Head of caudate nucleus (tissue), 42 donors: ENCODE results near the gene ALKBH3.
A peak's percentile ranks its signal among the peaks of the same experiment; 100 is the strongest.

ENCODE experiments used
- DNase-seq, 42 donors: peaks; one replicate each; pipeline versions ENCODE4 v3.0.0 to v3.0.0-alpha.2; 2020 to 2021; ENCODE audit warnings: mixed read lengths in 7 of 42
- intact Hi-C: fragments of 100-400 bp; cut with DNase I; formaldehyde crosslinking; loops from one replicate; pipeline ENCODE4 v1.15.0; 2022

Gene ALKBH3

DNA sequence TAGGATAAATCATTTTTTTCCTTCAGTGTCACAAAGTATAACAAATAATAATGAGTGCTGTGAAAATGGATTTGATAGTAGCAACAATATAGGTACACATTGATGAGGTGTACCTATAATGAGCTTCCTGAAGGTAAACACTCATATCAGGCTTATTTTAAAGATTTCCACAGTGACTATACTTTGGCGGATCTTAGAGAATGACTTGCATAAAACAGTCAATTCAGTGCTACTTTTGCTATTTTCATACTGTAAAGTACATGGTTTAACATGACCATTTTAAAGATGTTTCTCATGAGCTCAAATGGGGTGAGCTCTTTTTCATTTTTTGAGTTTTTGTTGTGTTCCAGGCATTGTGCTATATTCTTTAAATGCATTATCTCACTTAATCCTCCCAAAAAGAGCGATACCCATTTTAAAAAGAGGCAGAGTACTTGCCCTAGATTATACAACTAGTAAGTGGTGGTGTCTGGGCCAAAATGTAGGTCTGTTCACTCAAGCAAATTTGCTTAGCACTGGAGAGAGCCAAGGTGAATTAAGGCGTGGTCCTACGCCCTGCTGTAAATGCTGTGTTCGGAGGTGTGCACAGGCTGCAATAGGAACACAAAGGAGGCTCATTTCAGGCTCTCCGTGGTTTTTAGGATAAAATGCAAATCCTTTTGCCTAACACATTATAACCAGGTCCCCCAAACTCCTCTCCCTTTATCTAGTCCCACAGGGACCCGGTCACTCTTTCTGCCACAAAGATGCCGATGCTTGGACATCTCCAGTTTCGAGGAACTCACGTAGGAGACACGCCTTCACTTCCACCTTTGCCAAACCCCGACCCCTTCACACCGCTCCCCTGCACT, 617 bp upstream of the ALKBH3 start:
- intact Hi-C loops, result loop anchor here (5.0 kb wide), 1 partner anchor 62 kb away; the partner anchor contains the start of gene C11orf96

DNA sequence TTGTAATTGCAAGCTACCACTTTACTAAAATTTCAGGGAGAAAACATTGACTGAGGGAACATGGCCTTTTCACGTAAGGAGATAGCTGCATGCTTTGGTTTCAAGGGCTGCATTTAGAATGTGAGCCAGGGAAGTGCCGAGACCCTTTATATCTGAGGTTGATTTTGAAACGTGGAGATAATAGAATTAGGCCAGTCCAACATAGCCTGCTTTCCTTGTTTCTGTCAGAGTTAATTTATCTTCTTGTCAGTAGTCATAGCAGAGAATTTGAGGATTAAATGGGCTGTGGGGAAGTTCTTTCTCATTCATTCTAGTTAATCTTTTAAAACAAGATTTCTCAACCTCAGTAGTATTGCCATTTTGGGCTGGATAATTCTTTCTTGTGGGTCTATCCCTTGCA, 12.2 kb downstream of the ALKBH3 start:
- intact Hi-C loops, result no loop called here

More for the DNA sequence above, 617 bp upstream of the ALKBH3 start:
- no peak for DNase-seq

DNA sequence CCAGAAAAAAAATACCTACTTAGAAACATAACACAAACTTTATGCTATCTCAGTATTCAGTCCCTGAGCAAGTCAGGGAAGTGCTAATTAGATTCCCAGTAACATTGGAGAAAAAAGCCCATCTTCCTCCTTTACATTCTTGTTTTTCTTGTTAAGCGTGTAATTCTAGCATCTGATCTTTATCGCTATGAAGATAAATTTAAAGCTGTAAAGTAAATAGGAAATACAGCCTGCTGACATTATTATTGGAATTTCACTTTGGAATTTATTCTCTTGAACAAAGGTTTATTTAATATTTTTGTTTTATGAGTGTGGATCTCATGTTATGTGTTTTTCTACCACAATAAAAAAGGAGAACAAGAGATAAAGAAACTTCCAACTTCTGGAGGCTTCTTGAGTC, 13.9 kb downstream of the ALKBH3 start:
- no peak for DNase-seq
- intact Hi-C loops, result no loop called here

More for the DNA sequence above, 12.2 kb downstream of the ALKBH3 start:
- DNase-seq, result no peak

DNA sequence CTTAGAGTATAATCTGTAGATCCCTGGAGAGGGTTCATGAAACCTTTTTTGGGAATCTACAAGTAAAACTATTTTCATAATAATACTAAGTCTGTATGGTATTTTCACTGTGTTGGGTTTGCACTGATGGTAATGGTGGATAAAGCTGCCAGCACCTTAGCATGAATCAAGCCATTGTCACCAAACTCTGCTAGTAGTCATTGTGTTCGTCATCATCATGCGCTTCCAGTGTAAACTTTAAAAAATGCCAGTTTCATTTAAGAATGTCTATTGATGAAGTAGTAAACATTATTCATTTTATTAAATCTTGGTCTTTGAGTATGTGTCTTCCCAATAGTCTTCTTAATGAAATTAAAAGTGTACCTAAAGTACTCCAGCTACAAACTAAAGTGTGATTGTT, 15.0 kb downstream of the ALKBH3 start:
- intact Hi-C loops, result no loop called here
- DNase-seq, result peak in 11 of 42 donors; percentile 13 to 67 (median 26)

DNA sequence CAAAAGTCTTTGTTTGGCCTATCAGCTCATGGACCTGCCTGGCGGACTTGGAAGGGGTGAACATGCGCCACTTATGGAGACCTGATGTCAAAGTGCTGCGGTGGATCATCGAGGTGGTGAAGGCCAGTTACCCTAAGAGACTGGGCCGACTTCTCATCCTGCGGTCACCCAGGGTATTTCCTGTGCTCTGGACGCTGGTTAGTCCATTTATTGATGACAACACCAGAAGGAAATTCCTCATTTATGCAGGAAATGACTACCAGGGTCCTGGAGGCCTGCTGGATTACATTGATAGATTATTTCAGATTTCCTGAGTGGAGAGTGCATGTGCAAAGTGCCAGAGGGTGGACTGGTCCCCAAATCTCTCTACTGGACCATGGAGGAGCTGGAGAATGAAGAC, 17.9 kb downstream of the ALKBH3 start:
- intact Hi-C loops, result no loop called here
- no peak for DNase-seq

DNA sequence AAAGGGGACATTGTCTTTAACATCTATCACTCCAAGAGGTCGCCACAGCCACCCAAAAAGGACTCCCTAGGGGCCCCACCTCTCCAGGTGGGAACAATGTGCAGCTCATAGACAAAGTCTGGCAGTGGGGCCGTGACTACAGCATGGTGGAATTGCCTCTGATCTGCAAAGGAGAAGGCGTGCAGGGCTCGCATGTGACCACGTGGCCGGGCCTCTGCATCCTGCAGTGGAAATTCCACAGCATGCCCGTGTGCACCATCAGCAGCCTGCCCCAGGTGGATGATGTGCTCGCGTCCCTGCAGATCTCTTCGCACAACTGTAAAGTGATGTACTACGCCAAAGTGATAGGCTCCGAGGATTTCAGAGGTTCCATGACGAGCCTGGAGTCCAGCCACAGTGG, 18.5 kb downstream of the ALKBH3 start:
- intact Hi-C loops, result no loop called here
- DNase-seq, result no peak

DNA sequence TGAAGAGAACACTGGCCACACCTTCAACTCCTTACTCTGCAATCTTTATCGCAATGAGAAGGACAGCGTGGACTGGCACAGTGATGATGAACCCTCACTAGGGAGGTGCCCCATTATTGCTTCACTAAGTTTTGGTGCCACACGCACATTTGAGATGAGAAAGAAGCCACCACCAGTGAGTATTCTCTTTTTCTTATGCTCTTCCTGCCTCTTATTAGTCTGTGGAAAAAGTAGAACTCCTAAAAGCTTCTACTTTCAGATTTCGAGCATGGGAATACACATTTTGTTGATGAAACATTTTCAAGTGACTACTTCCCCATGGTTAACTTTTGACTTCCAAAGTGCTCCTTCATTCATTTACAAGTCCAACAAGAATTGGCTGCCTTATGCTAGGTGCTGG, 20.9 kb downstream of the ALKBH3 start:
- intact Hi-C loops, result loop anchor here (5.0 kb wide), 1 partner anchor 36 kb away; no protein-coding TSS in a partner anchor
- DNase-seq, result no peak

DNA sequence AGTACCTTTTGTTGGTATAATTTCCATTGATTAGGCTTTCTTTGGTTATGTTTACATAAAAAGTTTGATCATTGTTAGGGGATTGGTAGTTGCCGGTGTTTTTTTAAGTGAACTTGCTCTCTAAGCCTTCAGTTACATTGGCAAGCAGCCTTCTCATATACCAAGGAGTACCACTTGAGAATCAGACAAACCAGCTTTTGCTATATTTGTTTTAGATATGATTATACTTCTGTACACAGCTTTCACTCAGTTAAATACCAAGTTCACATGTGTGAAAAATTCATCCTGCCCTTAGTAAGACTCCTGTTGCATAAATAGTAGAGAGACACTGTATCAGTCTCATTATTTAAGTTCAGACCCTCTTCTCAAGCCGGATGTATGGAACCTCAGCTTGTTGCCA, 22.4 kb downstream of the ALKBH3 start:
- no peak for DNase-seq
- intact Hi-C loops, result loop anchor here (5.0 kb wide), 1 partner anchor 34 kb away; no protein-coding TSS in a partner anchor

DNA sequence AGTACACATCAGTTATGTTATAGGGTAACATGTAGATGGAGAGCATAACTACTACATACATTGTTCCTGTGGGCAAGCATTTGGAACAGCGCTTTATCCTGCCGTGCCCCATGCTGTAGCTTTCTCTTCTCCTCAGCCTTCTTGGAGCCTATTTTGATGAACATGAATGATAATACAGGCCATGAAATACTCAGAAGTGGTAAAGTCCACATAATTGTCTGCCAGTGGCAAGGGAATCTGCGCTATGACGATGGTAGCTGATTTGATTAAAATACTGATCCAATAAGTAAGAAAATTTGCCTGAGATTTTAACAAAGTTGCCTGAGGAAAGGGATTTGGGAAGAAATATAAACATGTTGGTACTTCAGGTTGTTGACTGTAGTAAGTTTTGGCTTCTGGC, 23.3 kb downstream of the ALKBH3 start:
- DNase-seq, result no peak
- intact Hi-C loops, result loop anchor here (5.0 kb wide), 1 partner anchor 33 kb away; no protein-coding TSS in a partner anchor

DNA sequence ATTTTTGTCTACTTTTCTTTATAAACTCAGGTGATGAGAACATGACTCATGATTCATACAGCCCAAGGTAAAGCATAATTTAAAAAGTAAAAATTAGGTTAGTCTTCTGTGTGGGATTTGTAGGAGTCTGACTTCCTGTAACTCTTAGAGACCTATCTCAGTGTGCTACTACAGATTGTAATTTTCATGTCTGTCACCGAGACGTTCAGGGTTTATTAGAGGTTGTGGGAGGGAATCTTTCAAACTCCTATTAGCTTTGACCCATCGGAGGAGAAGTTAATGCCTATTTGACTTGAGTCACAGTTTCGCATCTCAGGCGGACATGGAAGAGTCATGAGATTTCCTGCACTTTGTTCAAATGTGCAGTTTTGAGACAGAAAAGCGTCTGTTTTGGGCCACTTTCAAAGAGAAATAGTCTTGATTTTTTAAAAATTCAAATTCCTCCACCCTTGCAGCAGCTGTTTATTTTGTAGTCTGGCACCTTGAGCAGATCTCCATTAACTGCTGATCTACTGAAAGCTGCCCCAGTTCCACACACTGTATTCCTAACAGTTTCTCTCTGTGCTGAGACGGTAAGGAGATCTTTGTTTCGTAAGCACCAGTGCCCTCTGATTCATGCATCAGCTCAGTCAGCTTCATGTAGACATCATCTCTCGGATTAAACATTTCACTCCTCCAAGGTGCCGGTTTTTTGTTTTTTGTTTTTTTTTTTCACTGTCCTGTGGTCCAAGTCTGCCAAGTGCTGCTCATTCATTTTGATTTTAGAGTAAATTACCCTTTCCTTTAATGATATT, 24.3 kb downstream of the ALKBH3 start:
- intact Hi-C loops, result loop anchor here (5.0 kb wide), 1 partner anchor 32 kb away; no protein-coding TSS in a partner anchor
- peak in 20 of 42 donors; percentile 17 to 81 (median 46) for DNase-seq

DNA sequence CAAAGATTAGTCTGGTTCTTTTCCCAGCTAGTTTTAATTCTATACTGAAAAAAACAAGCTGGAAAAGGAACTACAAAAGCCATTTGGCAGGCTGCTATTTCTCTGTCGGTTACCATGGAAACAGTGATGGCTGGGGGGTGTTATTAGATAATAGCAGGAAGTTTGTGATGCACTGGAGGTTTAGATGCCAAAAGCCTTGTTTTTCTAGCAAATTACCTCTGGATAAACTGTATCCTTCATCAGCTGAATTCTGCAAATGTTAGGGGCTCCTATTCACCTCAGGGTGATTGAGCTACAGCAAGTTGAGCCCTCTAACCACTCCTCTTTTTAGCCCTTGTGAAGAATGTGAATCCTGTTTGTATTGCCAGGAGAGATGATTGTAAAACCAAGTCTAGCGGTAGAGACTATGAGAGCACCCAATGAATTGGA, 25.2 kb downstream of the ALKBH3 start:
- peak in 10 of 42 donors; percentile 18 to 74 (median 38) for DNase-seq
- intact Hi-C loops, result no loop called here

DNA sequence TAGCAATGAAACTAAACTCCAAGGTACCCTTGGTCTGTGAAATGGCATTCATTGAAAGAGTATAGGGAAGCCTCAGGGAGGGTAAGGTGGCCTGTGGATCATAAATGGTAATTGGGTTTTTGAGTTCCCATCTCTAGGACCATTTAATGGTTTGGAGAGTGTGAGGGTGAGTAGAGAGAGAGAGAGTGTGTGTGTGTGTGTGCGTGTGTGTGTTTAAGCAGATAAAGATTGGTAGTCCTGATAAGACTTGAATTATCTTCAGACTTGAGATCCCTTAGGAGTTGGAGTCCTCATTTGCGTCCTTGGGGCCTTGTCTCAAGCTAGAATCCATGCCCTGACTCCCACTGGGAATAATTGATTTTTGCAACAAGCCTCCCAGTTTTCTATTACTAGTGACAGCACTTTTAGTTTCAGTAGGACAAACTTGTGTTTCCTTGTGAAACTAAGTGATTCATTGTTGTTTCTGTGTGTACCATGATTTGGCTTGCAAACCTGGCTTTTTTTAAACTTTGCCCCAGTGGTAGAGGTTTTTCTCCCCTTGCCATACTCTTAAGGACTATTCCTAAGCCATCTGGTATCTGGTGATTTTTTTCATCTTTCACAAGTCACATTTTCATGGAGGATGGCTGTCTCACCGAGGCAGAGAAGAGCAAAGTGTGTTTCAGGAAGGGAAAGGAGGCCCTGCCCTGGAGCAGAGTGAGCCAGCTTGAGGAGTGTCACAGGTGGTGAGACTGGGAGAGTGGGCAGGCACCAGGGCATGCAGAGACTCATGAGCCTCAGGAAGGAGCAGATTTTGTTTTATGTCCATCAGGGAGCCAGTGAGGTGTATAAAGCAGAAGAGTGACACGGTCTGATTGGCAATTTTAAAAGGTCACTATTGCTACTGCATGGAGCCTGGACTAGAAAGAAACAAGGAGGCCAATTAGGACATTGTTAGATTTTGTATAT, 26.7 kb downstream of the ALKBH3 start:
- DNase-seq, result no peak
- intact Hi-C loops, result no loop called here

DNA sequence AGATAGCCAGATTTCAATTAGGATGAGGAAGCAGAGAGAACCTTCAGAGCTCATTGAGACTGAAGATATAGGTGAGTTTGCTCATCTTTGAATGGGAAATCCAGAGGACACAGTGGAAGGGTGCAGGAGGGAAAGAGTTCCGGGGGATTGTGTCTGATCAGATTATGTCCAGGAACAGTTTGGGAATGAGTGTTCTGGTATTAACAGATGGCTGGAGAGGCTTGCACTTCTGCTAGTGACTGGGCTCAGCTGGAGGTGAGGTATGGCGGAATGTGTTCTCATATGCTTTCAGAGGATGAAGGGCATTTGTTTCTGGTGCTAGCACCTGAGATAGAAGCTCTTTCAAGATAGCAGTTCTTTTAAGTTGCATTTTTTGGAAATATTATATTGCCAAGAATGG, 27.6 kb downstream of the ALKBH3 start:
- intact Hi-C loops, result no loop called here
- no peak for DNase-seq

DNA sequence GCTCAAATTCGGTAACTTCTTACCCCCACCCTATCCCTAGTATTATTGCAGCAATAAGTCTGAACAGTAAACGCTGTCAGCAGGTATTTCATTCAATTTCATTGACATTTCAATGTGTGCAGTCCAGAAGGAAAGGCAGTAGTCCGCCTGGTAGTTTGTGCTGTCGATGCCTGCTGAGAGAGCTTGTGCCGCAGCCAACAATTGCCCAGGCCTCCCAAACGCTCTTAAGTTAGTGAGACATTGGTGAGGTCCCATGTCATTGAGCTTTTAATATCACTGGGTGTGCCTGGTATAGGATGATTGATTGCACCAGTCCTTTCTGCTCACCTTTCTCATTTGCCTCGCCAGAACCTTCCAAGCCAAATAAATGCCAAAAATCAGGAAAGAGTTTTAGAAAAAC, 28.1 kb downstream of the ALKBH3 start:
- intact Hi-C loops, result no loop called here
- no peak for DNase-seq

DNA sequence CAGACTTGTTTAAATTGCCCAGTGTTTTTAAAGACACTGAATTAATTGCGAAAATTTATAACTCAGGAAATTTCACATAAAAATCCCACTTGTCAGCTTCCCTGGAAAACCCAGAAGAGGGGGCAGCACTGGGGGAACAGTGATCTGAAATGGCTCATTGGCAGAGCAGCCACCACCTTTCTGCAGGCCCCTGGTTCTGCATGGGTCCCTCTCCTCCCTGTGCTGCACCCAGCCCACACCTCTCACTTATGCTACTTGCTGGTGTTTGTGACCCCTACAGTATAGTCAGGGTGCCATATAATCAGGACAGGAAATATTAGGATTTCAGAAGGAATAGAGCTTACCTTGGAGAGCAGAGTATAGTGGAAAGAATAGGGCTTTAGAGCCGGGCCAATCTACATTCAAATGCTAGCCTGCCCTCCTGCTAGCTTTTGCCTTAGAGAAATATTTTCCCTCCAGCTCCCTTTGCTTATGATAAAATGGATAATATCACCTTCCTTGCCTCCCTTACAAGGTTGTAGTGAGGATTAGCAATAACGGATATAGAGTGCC, 33.3 kb downstream of the ALKBH3 start:
- intact Hi-C loops, result no loop called here
- no peak for DNase-seq

DNA sequence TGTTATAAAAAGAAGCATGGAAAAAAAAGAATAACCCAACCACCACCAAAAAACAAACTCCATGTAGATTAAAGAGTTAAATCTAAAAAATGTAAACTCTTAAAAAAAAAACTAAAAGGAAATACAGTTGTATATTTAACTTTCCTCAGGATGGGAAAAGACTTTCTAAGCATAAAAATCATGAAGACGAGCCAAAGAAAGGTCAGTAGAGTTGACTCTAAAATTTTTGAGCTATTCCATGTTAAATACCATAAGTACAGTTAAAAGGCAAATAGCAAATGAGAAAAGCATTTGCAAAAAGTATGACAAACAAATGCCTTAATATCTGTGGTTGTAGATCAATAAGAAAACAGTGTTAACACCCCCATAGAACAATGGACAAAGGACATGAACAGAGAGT, 33.8 kb downstream of the ALKBH3 start:
- intact Hi-C loops, result no loop called here
- DNase-seq, result no peak

DNA sequence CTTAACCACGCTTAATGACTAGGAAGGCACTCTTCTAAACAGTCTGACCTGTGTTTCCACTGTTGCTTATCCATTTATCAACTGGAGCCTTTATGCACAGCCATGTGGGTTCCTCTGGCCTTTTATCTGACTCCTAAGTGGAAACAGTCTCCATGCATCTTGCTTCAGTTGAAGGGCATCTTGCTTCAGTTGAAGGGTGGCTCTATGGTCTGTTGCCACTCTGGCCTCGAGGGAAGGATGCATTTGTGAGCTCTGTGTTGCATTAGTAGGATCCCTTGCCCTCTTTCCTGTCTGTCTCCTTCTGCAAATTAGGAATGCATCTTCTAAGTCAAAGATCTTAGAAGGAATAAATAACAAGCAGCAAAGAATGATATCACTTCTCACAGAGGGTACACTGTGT, 36.0 kb downstream of the ALKBH3 start:
- intact Hi-C loops, result no loop called here
- DNase-seq, result no peak

DNA sequence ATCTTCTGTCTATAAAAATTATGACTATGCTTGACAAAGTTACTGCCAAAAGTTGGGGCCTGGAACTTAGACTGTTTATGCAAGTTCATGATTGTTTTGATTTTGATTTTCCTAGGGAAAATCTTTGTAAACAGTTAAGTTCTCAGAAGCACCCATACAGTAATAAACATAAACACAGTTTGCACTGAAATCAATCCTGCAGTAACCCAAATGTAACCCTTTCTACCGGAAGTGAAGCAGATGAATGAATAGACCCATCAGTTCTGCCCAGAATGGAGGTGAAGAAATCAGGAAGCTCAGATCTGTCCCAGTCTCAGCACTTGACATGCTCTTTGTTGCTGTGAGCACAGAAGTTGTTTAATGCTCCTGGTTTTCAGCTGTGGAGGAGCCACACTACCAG, 37.2 kb downstream of the ALKBH3 start:
- DNase-seq, result no peak
- intact Hi-C loops, result no loop called here

DNA sequence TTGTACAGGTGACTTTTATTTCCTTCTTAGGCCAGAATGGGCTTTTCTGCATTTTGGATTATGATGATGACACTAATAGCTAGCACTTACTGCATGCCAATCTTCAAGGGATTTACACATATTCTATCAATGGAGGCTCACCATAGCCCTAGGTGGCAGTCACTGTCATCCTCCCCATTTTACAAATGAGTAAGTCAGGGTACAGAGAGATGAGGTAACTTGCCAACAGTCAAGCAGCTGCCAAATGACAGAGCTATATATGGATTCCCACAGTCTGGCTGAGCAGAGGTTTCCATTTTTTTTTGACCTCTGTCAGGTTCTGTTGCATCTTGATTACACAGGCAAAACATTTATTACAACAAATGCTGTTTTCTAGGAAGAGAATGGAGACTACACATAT, 38.0 kb downstream of the ALKBH3 start:
- intact Hi-C loops, result no loop called here
- DNase-seq, result no peak
